ENCODE measurements around the gene PSMB7.

PSMB7 gene

GRCh38 chr9:124356745-124357390, 58.4 kb downstream of the PSMB7 start:
- no peak for DNase-seq (ENCODE audit: low spot score)

GRCh38 chr9:124355941-124356744, 59.1 kb downstream of the PSMB7 start:
- no peak for DNase-seq (ENCODE audit: low spot score)

GRCh38 chr9:124355039-124355940, 60.0 kb downstream of the PSMB7 start:
- DNase-seq (ENCODE audit: low spot score): no peak

- no peak for DNase-seq (ENCODE audit: low spot score)
Observed at GRCh38 chr9:124354346-124355038, 60.8 kb downstream of the PSMB7 start.

- no peak for DNase-seq (ENCODE audit: low spot score)
Observed at GRCh38 chr9:124353811-124354274, 61.4 kb downstream of the PSMB7 start.

- DNase-seq (ENCODE audit: low spot score): no peak
Observed at GRCh38 chr9:124353166-124353768, 62.0 kb downstream of the PSMB7 start.

- DNase-seq (ENCODE audit: low spot score): no peak
Observed at GRCh38 chr9:124352616-124353015, 62.6 kb downstream of the PSMB7 start.

- no peak for DNase-seq (ENCODE audit: low spot score)
Observed at GRCh38 chr9:124351672-124352468, 63.4 kb downstream of the PSMB7 start.

- DNase-seq (ENCODE audit: low spot score): no peak
Observed at GRCh38 chr9:124350494-124351263, 64.6 kb downstream of the PSMB7 start.

- no peak for DNase-seq (ENCODE audit: low spot score)
Observed at GRCh38 chr9:124349675-124350493, 65.4 kb downstream of the PSMB7 start.

- no peak for DNase-seq (ENCODE audit: low spot score)
Observed at GRCh38 chr9:124349267-124349666, 66.0 kb downstream of the PSMB7 start.

GRCh38 chr9:124348831-124349230, 66.4 kb downstream of the PSMB7 start:
- no peak for DNase-seq (ENCODE audit: low spot score)

- DNase-seq (ENCODE audit: low spot score): no peak
Observed at GRCh38 chr9:124348363-124348762, 66.9 kb downstream of the PSMB7 start.

GRCh38 chr9:124347968-124348358, 67.3 kb downstream of the PSMB7 start:
- DNase-seq (ENCODE audit: low spot score): no peak

GRCh38 chr9:124347206-124347967, 67.9 kb downstream of the PSMB7 start:
- DNase-seq (ENCODE audit: low spot score): peak; percentile 80

GRCh38 chr9:124346347-124347163, 68.7 kb downstream of the PSMB7 start:
- DNase-seq (ENCODE audit: low spot score): no peak

GRCh38 chr9:124345751-124346281, 69.4 kb downstream of the PSMB7 start:
- no peak for DNase-seq (ENCODE audit: low spot score)

Data from D341Med (cell line).